HCT116 (cell line): Measurements from ENCODE around the gene CDC42EP4. TPM values are rescaled to one million over a fixed set of nuclear protein-coding genes. Genes with fewer than 3 reads are reported as not detected.

Experiments used
- ATAC-seq: fragments of 200-7000 bp; cut with Tn5 transposase; 2 replicates; pipeline ENCODE4 v1.9.1; 2020; ENCODE audit warnings: mild to moderate bottlenecking, moderate library complexity
- BruUV-seq: library from RNA; stranded (reverse); fragments of 400-500 nt; replicated peaks from 2 replicates; lab custom pipeline; 2021; lab: Mats Ljungman, UMichigan
- CTCF ChIA-PET: fragments of 300-600 bp; sonication (Branson Sonifier 250); formaldehyde crosslinking; loops from one replicate; lab custom pipeline; 2021; ENCODE audit warnings: antibody characterized with exemption; lab: Charles Lee
- POLR2A ChIA-PET: fragments of 300-600, 350-600 bp; sonication (Branson Sonifier 250); formaldehyde crosslinking; loops from one replicate; lab custom pipeline; 2021; ENCODE audit warnings: antibody characterized with exemption; lab: Charles Lee
- RAD21 ChIA-PET, 2 experiments: fragments of 300-600 bp; sonication (Branson Sonifier 250); formaldehyde crosslinking; loops; one replicate each; lab custom pipeline; 2023; ENCODE audit warnings: low total read pairs in 2 of 2; ENCODE audit not compliant: uncharacterized antibody in 2 of 2, unreplicated experiment in 2 of 2, low non-redundant PET in 1 of 2; lab: Charles Lee
- DNase-seq: peaks from one replicate; pipeline ENCODE4 v3.0.0-alpha.2; 2010; ENCODE audit warnings: low read depth, low spot score
- H2AFZ ChIP-seq: fragments of 200-600 bp; shearing (Covaris generic), sonication (generic); 2 replicates; pipeline ENCODE4 v1.6.1; 2017; ENCODE audit warnings: low read depth, mixed run types, mixed read lengths, antibody characterized with exemption, low read length; ENCODE audit not compliant: poor library complexity, severe bottlenecking
- H3K27ac ChIP-seq: 2 replicates; pipeline ENCODE4 v1.5.1; 2012; ENCODE audit warnings: low read depth, low read length
- H3K27me3 ChIP-seq: fragments of 200-600 bp; sonication (generic); 2 replicates; pipeline ENCODE4 v1.6.1; 2016; ENCODE audit warnings: mixed run types, low read length, mixed read lengths; ENCODE audit not compliant: insufficient read depth
- H3K36me3 ChIP-seq, 2 experiments: fragments of 200-500 bp in 1 of 2; fragments of 200-600 bp in 1 of 2; sonication (Bioruptor generic) in 1 of 2; sonication (generic) in 1 of 2; 2 replicates each; pipeline versions ENCODE4 v1.5.1 to v1.6.1; 2014 to 2016; ENCODE audit warnings: low read length in 2 of 2, inconsistent platforms in 1 of 2, mixed read lengths in 1 of 2, mixed run types in 1 of 2; ENCODE audit not compliant: insufficient read depth in 2 of 2, control insufficient read depth in 1 of 2
- H3K4me1 ChIP-seq, 2 experiments: fragments of 200-600 bp in 1 of 2; sonication (generic) in 1 of 2; 2 replicates each; pipeline versions ENCODE4 v1.5.1 to v1.6.1; 2012 to 2017; ENCODE audit warnings: low read length in 2 of 2, inconsistent platforms in 1 of 2, mild to moderate bottlenecking in 1 of 2, mixed read lengths in 1 of 2, mixed run types in 1 of 2, moderate library complexity in 1 of 2; ENCODE audit not compliant: insufficient read depth in 2 of 2, control insufficient read depth in 1 of 2
- H3K4me2 ChIP-seq: fragments of 200-600 bp; sonication (generic); 2 replicates; pipeline ENCODE4 v1.6.1; 2017; ENCODE audit warnings: mixed run types, low read length, mixed read lengths
- H3K4me3 ChIP-seq, 2 experiments: fragments of 200-600 bp in 1 of 2; sonication (generic) in 1 of 2; replicated peaks in 1 of 2; 2 replicates each; pipeline ENCODE4 v1.5.1; 2011 to 2016; ENCODE audit warnings: low read length in 2 of 2, control low read depth in 1 of 2, low read depth in 1 of 2, mild to moderate bottlenecking in 1 of 2, mixed read lengths in 1 of 2, mixed run types in 1 of 2
- H3K79me2 ChIP-seq: fragments of 200-600 bp; sonication (generic); 2 replicates; pipeline ENCODE4 v1.6.1; 2017; ENCODE audit warnings: mild to moderate bottlenecking, mixed run types, low read length, moderate library complexity, mixed read lengths; ENCODE audit not compliant: insufficient read depth
- H3K9ac ChIP-seq: fragments of 200-600 bp; sonication (generic); 2 replicates; pipeline ENCODE4 v1.6.1; 2016; ENCODE audit warnings: low read length, mixed read lengths
- H3K9me2 ChIP-seq: fragments of 200-600 bp; sonication (generic), shearing (Covaris generic); 2 replicates; pipeline ENCODE4 v1.6.1; 2017; ENCODE audit warnings: mixed run types, mild to moderate bottlenecking, moderate library complexity; ENCODE audit not compliant: insufficient read depth
- H3K9me3 ChIP-seq, 2 experiments: fragments of 200-500 bp in 1 of 2; fragments of 200-600 bp in 1 of 2; sonication (Bioruptor generic) in 1 of 2; sonication (generic) in 1 of 2; 2 replicates each; pipeline ENCODE4 v1.6.1; 2014 to 2017; ENCODE audit warnings: low read length in 2 of 2, mixed read lengths in 2 of 2, inconsistent platforms in 1 of 2, low read depth in 1 of 2, mild to moderate bottlenecking in 1 of 2, mixed run types in 1 of 2, moderate library complexity in 1 of 2; ENCODE audit not compliant: control insufficient read depth in 1 of 2, insufficient read depth in 1 of 2
- H4K20me1 ChIP-seq: fragments of 200-600 bp; sonication (generic), shearing (Covaris generic); 2 replicates; pipeline ENCODE4 v1.6.1; 2017; ENCODE audit warnings: mixed run types, mild to moderate bottlenecking, moderate library complexity; ENCODE audit not compliant: insufficient read depth
- CEBPB ChIP-seq: IDR thresholded peaks from 2 replicates; pipeline ENCODE4 v1.6.1; 2012; ENCODE audit warnings: low read depth
- REST ChIP-seq: IDR thresholded peaks from 2 replicates; pipeline ENCODE4 v1.6.1; 2012; ENCODE audit warnings: low read depth
- SIN3A ChIP-seq: IDR thresholded peaks from 2 replicates; pipeline ENCODE4 v1.6.1; 2012; ENCODE audit warnings: low read depth
- SRF ChIP-seq: IDR thresholded peaks from 2 replicates; pipeline ENCODE4 v1.6.1; 2012; ENCODE audit warnings: low read depth
- ZFX ChIP-seq: fragments of 450-650 bp; IDR thresholded peaks from 2 replicates; pipeline ENCODE4 v1.6.1; 2017
- intact Hi-C: fragments of 100-400 bp; cut with micrococcal nuclease; formaldehyde crosslinking; loops from 2 replicates; pipeline ENCODE4 v1.10.0; 2022
- total RNA-seq: library from RNA; stranded (reverse); gene quantifications from one replicate; pipeline ENCODE4 v1.2.1, GENCODE V29; 2021; ENCODE audit not compliant: unreplicated experiment
- TF ChIP-seq, protein P1 (sequence below): IDR thresholded peaks from 2 replicates; pipeline ENCODE4 v1.6.1; 2012

The CDC42EP4 gene
- total RNA-seq, 1 experiment from 2014 or later = 54.9 TPM

- intact Hi-C loops = no loop called here
- Histone ChIP-seq H3K9ac (no peak overlapping the region), H3K79me2 (peaks cover 86% of the 10 kb centered on the region), H3K36me3 (no peaks in the 10 kb centered on the region), H4K20me1 (no peaks in the 10 kb centered on the region), H3K27ac (no peak overlapping the region), H2AFZ (no peak overlapping the region), H3K9me3 (no peaks in the 10 kb centered on the region), H3K27me3 (no peaks in the 10 kb centered on the region), H3K4me3 (no peak overlapping the region), H3K9me2 (no peaks in the 10 kb centered on the region), H3K4me1 (peaks cover 38 to 63% of the 10 kb centered on the region in 2 experiments), H3K4me2 (0 out of 2 replicates have a peak overlapping the region, but pooled peaks have one; percentile 0)
- BruUV-seq = no TSS peak
- no peak for DNase-seq
- ChIA-PET POLR2A (interaction anchor here (3.4 kb wide), 1 partner anchor 8 kb away, joined by 15 read pairs; no protein-coding TSS in a partner anchor), CTCF (interaction anchor here (1.2 kb wide), 1 partner anchor 11 kb away, joined by 3 read pairs; no protein-coding TSS in a partner anchor)
- TF ChIP-seq SIN3A = no peak
- no peak for TF ChIP-seq ZFX
- TF ChIP-seq, protein P1, sequence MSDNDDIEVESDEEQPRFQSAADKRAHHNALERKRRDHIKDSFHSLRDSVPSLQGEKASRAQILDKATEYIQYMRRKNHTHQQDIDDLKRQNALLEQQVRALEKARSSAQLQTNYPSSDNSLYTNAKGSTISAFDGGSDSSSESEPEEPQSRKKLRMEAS = no peak
- no peak for TF ChIP-seq REST
- TF ChIP-seq CEBPB = no peak
- no peak for TF ChIP-seq SRF
- TF ChIP-seq, all 23 proteins: peak for 0
- RAD21 ChIA-PET = interaction anchor here in 1 of 2 experiments (0.7 kb wide), 1 partner anchor 666 kb away, joined by 3 read pairs; no protein-coding TSS in a partner anchor
- no peak for ATAC-seq
These were observed 11.4 kb downstream of the CDC42EP4 start for GRCh38 chr17:73300392-73300791.
